HepG2 (cell line): ENCODE measurements around the gene WNT5B. TPM values are rescaled to one million over a fixed set of nuclear protein-coding genes. Genes with fewer than 3 reads are reported as not detected.

Experiments used
- ATAC-seq: fragments of 200-7000 bp; cut with Tn5 transposase; 3 replicates; pipeline ENCODE4 v1.9.1; 2020; ENCODE audit warnings: mild to moderate bottlenecking, moderate library complexity
- BruUV-seq: library from RNA; stranded (reverse); fragments of 400-500 nt; replicated peaks from 2 replicates; lab custom pipeline; 2021; lab: Mats Ljungman, UMichigan
- CTCF ChIA-PET: fragments of 300-600 bp; formaldehyde crosslinking; extraction: SDS; loops from one replicate; lab custom pipeline; 2021; ENCODE audit warnings: low total read pairs, inconsistent platforms, low intra/inter-chr PET ratio; lab: Yijun Ruan, JAX
- POLR2A ChIA-PET: fragments of 350-600 bp; sonication (Branson Sonifier 250); formaldehyde crosslinking; loops from one replicate; lab custom pipeline; 2020; ENCODE audit warnings: antibody characterized with exemption, inconsistent platforms; lab: Yijun Ruan, JAX
- DNase-seq: peaks from one replicate; pipeline ENCODE4 v3.0.0-alpha.2; 2015; ENCODE audit warnings: low spot score
- FAIRE-seq: peaks from 3 replicates; lab custom pipeline; 2011; peaks lifted over from hg19 to GRCh38; lab: Jason Lieb, UNC
- H2AFZ ChIP-seq: one replicate; pipeline ENCODE4 v1.6.1; 2011; ENCODE audit warnings: low read length, inconsistent platforms
- H3K27ac ChIP-seq: fragments of 300-600 bp; 3 replicates; pipeline ENCODE4 v1.8.0; 2011; ENCODE audit warnings: mixed run types, mild to moderate bottlenecking, mixed read lengths, low read length, inconsistent platforms; ENCODE audit not compliant: insufficient read depth; ENCODE audit errors: extremely low read length
- H3K27me3 ChIP-seq, 2 experiments: fragments of 200-600 bp in 1 of 2; 2 replicates in 1 of 2; 3 replicates in 1 of 2; pipeline versions ENCODE4 v1.6.0 to v1.8.0; 2011; ENCODE audit warnings: low read length in 2 of 2, mild to moderate bottlenecking in 2 of 2, moderate library complexity in 2 of 2, inconsistent platforms in 1 of 2; ENCODE audit not compliant: insufficient read depth in 2 of 2, control insufficient read depth in 1 of 2
- H3K36me3 ChIP-seq, 2 experiments: fragments of 200-600 bp in 1 of 2; replicated peaks in 1 of 2; 2 replicates in 1 of 2; 3 replicates in 1 of 2; pipeline versions ENCODE4 v1.5.1 to v1.8.0; 2011; ENCODE audit warnings: low read length in 2 of 2, inconsistent platforms in 1 of 2; ENCODE audit not compliant: insufficient read depth in 2 of 2, control insufficient read depth in 1 of 2
- H3K4me1 ChIP-seq: 2 replicates; pipeline ENCODE4 v1.5.1; 2012; ENCODE audit warnings: low read length, inconsistent platforms; ENCODE audit not compliant: insufficient read depth
- H3K4me2 ChIP-seq: 2 replicates; pipeline ENCODE4 v1.6.0; 2011; ENCODE audit warnings: low read depth, low read length, inconsistent platforms
- H3K4me3 ChIP-seq, 3 experiments: fragments of 200-600 bp in 1 of 3; sonication (generic), shearing (Covaris generic) in 1 of 3; replicated peaks in 1 of 3; 2 replicates each; pipeline ENCODE4 v1.5.1; 2011 to 2016; ENCODE audit warnings: low read length in 3 of 3, inconsistent platforms in 2 of 3, low read depth in 2 of 3, mild to moderate bottlenecking in 2 of 3, control low read depth in 1 of 3, mixed read lengths in 1 of 3; ENCODE audit not compliant: insufficient read depth in 1 of 3
- H3K79me2 ChIP-seq: one replicate; pipeline ENCODE4 v1.6.1; 2011; ENCODE audit warnings: low read length, inconsistent platforms; ENCODE audit not compliant: insufficient read depth
- H3K9ac ChIP-seq: 2 replicates; pipeline ENCODE4 v1.6.0; 2011; ENCODE audit warnings: mild to moderate bottlenecking, low read depth, low read length, inconsistent platforms; ENCODE audit not compliant: insufficient read depth
- H3K9me3 ChIP-seq: 2 replicates; pipeline ENCODE4 v1.5.1; 2012; ENCODE audit warnings: mild to moderate bottlenecking, low read length
- H4K20me1 ChIP-seq: 2 replicates; pipeline ENCODE4 v1.6.0; 2011; ENCODE audit warnings: inconsistent platforms, mild to moderate bottlenecking, low read length, moderate library complexity; ENCODE audit not compliant: insufficient read depth
- EEA1 ChIP-seq: sonication (generic); formaldehyde crosslinking; IDR thresholded peaks from 2 replicates; pipeline ENCODE4 v1.5.1; 2020; ENCODE audit warnings: mild to moderate bottlenecking, missing genetic modification reagents, borderline replicate concordance
- HDAC6 ChIP-seq: fragments of 200-600 bp; sonication (generic); IDR thresholded peaks from 2 replicates; pipeline ENCODE4 v1.7.0; 2017; ENCODE audit warnings: mild to moderate bottlenecking, antibody characterized with exemption, low read length, low read depth
- KDM2A ChIP-seq: sonication (generic); formaldehyde crosslinking; IDR thresholded peaks from 2 replicates; pipeline ENCODE4 v1.4.0; 2020; ENCODE audit warnings: low read depth, missing genetic modification reagents, borderline replicate concordance
- MYPOP ChIP-seq: sonication (generic); formaldehyde crosslinking; IDR thresholded peaks from 2 replicates; pipeline ENCODE4 v1.8.1; 2023; ENCODE audit warnings: mild to moderate bottlenecking, moderate library complexity, missing genetic modification reagents
- SAP130 ChIP-seq: IDR thresholded peaks from 2 replicates; pipeline ENCODE4 v1.6.1; 2016; ENCODE audit warnings: low read depth
- SOX6 ChIP-seq, 2 experiments: fragments of 450-650 bp in 1 of 2; sonication (generic) in 1 of 2; formaldehyde crosslinking in 1 of 2; IDR thresholded peaks; 2 replicates each; pipeline versions ENCODE4 v1.4.0 to v1.6.1; 2017 to 2020; ENCODE audit warnings: antibody characterized with exemption in 1 of 2, mild to moderate bottlenecking in 1 of 2, missing genetic modification reagents in 1 of 2
- SRY ChIP-seq: sonication (generic); formaldehyde crosslinking; IDR thresholded peaks from 2 replicates; pipeline ENCODE4 v1.8.0; 2022; ENCODE audit warnings: mild to moderate bottlenecking, missing genetic modification reagents
- TFDP1 ChIP-seq: IDR thresholded peaks from 2 replicates; pipeline ENCODE4 v1.6.1; 2016; ENCODE audit warnings: missing compliant biosample characterization, missing genetic modification reagents, borderline replicate concordance
- ZNF446 ChIP-seq: sonication (generic); formaldehyde crosslinking; IDR thresholded peaks from 2 replicates; pipeline ENCODE4 v1.5.0; 2020; ENCODE audit warnings: mild to moderate bottlenecking, missing genetic modification reagents
- ZNF773 ChIP-seq: sonication (generic); formaldehyde crosslinking; IDR thresholded peaks from 2 replicates; pipeline ENCODE4 v1.4.0; 2020; ENCODE audit warnings: missing genetic modification reagents, borderline replicate concordance
- WGBS: methylation state at CpG from one replicate; pipeline ENCODE4 v1.1.6; 2017; ENCODE audit warnings: low lambda C conversion rate; 5-methylcytosine and 5-hydroxymethylcytosine counted together
- in situ Hi-C: cut with HindIII; loops from 2 replicates; pipeline ENCODE4 v1.10.0; 2017; ENCODE audit warnings: low pct_unique_long_range_greater_than_20kb; ENCODE audit not compliant: extremely low pct_ligation_motif_present
- intact Hi-C: fragments of 100-400 bp; cut with micrococcal nuclease; formaldehyde crosslinking; loops from one replicate; pipeline ENCODE4 v1.10.0; 2022; ENCODE audit not compliant: unreplicated experiment
- polyA plus RNA-seq, 8 experiments: library from polyadenylated mRNA; depleted of rRNA in 3 of 8; stranded (reverse) in 7 of 8; unstranded in 1 of 8; fragments of >200 nt; fragmentation: Illumina TruSeq in 4 of 8; extraction: Trizol in 4 of 8; gene quantifications; 2 replicates each; pipeline versions ENCODE4 v1.2.1 to v1.2.3, GENCODE V29; 2011 to 2016; ENCODE audit warnings: low read depth in 4 of 8, missing spikeins in 1 of 8, mixed read lengths in 1 of 8; ENCODE audit not compliant: insufficient read depth in 1 of 8
- total RNA-seq, 5 experiments: library from RNA; depleted of rRNA; stranded (reverse); fragments of >200 nt; fragmentation: Illumina TruSeq; extraction: Trizol; gene quantifications; 2 replicates each; pipeline ENCODE4 v1.2.3, GENCODE V29; 2016; ENCODE audit warnings: low read depth in 1 of 5
- TF ChIP-seq, protein P1 (sequence below): sonication (generic); formaldehyde crosslinking; IDR thresholded peaks from 2 replicates; pipeline ENCODE4 v1.9.0; 2021; ENCODE audit warnings: mild to moderate bottlenecking, missing genetic modification reagents

The WNT5B gene
- total and polyA plus RNA-seq, 2 of the 13 experiments (the other 11 are each of a cell fraction or from before 2014, with no cell fraction given), result 0.04 TPM; not detected in 1

DNA sequence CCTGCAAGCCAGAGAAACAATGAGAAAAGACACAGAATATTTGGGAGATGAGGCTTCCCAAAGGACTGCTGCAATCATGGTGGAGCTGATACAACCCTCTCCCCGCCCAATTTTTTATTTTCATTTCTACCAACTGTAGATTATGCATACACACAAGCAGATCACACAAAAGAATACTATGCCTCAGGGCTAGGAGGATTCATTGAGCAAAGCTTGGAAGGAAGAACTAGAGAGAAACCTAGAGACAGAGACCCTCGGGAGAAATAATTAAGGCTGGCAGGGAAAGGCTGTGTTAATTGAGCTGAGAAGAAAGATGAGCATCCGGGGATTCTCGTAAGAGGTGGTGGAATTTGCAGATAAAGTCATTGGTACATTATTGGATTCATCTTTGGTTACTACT is 9.9 kb upstream of the WNT5B start:
- no peaks in the 10 kb centered on the region for H3K9me3 ChIP-seq
- no TSS peak for BruUV-seq
- intact Hi-C loops, result no loop called here
- DNase-seq (no peak), ATAC-seq (no peak), FAIRE-seq (no peak)
- no peak overlapping the region for H3K4me2 ChIP-seq
- no peaks in the 10 kb centered on the region for H3K79me2 ChIP-seq
- H3K9ac ChIP-seq, result no peak overlapping the region
- H4K20me1 ChIP-seq, result no peaks in the 10 kb centered on the region
- H3K4me3 ChIP-seq, result no peak overlapping the region
- no peak overlapping the region for H3K27ac ChIP-seq
- H3K27me3 ChIP-seq, result peaks cover 0 to 20% of the 10 kb centered on the region in 2 experiments; a peak in 1 of 5 replicates
- no peaks in the 10 kb centered on the region for H3K36me3 ChIP-seq
- H2AFZ ChIP-seq, result no peak overlapping the region
- ChIA-PET POLR2A (no interaction called here), CTCF (no interaction called here)
- peaks cover 10% of the 10 kb centered on the region; the same call in 1 of the 2 replicates for H3K4me1 ChIP-seq
- WGBS, result 50% methylated on average over 4 of the region's 4 CpGs
- in situ Hi-C loops, result no loop called here
- TF ChIP-seq, protein P1, sequence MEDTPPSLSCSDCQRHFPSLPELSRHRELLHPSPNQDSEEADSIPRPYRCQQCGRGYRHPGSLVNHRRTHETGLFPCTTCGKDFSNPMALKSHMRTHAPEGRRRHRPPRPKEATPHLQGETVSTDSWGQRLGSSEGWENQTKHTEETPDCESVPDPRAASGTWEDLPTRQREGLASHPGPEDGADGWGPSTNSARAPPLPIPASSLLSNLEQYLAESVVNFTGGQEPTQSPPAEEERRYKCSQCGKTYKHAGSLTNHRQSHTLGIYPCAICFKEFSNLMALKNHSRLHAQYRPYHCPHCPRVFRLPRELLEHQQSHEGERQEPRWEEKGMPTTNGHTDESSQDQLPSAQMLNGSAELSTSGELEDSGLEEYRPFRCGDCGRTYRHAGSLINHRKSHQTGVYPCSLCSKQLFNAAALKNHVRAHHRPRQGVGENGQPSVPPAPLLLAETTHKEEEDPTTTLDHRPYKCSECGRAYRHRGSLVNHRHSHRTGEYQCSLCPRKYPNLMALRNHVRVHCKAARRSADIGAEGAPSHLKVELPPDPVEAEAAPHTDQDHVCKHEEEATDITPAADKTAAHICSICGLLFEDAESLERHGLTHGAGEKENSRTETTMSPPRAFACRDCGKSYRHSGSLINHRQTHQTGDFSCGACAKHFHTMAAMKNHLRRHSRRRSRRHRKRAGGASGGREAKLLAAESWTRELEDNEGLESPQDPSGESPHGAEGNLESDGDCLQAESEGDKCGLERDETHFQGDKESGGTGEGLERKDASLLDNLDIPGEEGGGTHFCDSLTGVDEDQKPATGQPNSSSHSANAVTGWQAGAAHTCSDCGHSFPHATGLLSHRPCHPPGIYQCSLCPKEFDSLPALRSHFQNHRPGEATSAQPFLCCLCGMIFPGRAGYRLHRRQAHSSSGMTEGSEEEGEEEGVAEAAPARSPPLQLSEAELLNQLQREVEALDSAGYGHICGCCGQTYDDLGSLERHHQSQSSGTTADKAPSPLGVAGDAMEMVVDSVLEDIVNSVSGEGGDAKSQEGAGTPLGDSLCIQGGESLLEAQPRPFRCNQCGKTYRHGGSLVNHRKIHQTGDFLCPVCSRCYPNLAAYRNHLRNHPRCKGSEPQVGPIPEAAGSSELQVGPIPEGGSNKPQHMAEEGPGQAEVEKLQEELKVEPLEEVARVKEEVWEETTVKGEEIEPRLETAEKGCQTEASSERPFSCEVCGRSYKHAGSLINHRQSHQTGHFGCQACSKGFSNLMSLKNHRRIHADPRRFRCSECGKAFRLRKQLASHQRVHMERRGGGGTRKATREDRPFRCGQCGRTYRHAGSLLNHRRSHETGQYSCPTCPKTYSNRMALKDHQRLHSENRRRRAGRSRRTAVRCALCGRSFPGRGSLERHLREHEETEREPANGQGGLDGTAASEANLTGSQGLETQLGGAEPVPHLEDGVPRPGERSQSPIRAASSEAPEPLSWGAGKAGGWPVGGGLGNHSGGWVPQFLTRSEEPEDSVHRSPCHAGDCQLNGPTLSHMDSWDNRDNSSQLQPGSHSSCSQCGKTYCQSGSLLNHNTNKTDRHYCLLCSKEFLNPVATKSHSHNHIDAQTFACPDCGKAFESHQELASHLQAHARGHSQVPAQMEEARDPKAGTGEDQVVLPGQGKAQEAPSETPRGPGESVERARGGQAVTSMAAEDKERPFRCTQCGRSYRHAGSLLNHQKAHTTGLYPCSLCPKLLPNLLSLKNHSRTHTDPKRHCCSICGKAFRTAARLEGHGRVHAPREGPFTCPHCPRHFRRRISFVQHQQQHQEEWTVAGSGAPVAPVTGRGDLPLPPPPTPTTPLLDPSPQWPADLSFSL (CRISPR knock-in tag), result no peak
- TF ChIP-seq KDM2A (CRISPR knock-in tag) (no peak), MYPOP (CRISPR knock-in tag) (no peak), SAP130 (CRISPR knock-in tag) (no peak), SOX6 (IDR thresholded peaks at IDR 0.05) (no peak), SOX6 (CRISPR knock-in tag; IDR thresholded peaks at IDR 0.05) (no peak), ZNF446 (CRISPR knock-in tag) (no peak), TFDP1 (CRISPR knock-in tag) (no peak), EEA1 (CRISPR knock-in tag) (no peak), HDAC6 (no peak), ZNF773 (CRISPR knock-in tag) (no peak), SRY (no peak)
